ENCODE data around the gene CTBP1. TPM values are rescaled to one million over a fixed set of nuclear protein-coding genes. Genes with fewer than 3 reads are reported as not detected.

Gene CTBP1
- polyA plus RNA-seq, 5 donors, result 81.1 to 178 (median 115) TPM

DNA sequence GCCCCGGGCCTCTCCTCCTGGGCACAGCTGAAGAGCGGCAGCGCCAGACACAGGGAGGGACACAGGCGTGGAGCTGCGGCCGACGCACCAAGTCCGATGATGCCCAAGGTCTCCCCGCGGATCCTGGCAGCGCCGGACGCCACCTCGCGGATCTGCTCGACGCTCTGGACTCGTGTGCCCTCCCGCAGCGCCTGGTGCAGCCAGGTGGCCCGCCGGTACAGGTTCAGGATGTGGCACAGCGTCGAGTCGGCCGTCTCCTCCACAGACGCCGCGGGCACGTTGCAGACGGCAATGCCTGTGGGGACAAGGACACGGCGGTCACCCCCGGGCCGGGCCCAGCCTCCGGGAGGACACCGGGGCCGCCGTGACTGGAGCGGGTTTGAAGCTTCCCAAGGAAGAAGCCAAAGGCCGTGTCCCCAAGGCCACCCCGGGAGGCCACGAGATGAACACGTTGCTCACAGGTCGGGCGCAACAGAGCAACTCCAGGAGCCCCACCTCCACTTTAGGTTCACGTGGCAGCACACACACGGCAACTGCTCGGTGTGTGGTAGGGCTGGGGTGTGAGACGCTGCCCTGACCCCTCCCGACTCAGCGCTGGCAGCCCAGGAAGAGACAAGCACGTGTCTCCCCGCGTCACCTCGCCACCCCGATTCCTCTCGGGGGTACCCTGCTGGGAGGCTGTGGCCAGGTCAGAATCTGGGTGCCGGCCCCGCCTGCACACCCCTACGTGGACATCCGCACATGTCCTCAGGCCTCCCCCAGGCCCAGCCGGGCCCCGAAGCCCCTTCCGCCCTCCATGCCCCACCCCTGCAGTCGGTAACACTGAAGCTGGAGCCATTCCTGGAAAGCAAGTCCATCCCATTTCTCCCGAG is 23.4 kb downstream of the CTBP1 start:
- DNase-seq, result no peak

DNA sequence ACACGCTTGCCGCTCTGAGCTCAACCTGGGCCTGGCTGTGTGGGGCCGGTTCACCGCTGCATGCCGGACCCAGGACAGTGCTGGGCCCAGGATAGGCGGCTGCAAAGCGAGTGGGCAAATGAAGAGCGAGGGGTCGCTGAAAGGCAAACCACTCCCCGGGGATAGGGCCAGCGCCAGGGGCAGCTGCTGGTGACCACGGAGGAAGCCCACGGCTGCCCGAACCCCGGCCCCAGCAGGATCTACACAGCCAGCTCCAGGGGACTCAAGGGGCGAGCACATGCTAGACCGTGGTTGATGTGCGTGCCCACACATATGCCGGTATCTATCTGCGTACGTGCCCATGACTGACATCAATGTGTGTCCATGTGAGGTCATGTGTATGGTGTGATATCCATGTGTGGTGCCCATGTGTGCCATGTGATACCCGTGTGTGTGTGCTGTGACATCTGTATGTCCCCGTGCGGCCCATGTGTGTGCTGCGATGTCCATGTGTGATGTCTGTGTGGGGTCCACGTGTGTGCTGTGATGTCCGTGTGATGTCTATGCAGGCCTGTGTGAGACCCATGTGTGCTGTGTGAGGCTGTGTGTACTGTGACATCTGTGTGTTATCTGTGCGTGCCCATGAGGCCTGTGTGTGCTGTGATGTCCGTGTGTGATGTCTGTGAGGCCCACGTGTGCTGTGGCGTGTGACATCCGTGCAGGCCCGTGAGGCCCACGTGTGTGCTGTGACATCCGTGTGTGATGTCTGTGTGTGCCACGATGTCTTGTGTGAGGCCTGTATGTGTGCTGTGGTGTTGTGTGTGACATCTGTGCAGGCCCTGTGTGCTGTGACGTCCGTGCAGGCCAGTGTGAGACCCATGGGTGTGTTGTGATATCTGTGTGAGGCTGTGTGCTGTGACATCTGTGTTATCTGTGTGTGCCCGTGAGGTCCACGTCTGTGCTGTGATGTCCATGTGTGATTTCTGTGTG is 24.8 kb downstream of the CTBP1 start:
- no peak for DNase-seq

GRCh38 chr4:1222938-1223690 is 25.8 kb downstream of the CTBP1 start:
- no peak for DNase-seq

DNA sequence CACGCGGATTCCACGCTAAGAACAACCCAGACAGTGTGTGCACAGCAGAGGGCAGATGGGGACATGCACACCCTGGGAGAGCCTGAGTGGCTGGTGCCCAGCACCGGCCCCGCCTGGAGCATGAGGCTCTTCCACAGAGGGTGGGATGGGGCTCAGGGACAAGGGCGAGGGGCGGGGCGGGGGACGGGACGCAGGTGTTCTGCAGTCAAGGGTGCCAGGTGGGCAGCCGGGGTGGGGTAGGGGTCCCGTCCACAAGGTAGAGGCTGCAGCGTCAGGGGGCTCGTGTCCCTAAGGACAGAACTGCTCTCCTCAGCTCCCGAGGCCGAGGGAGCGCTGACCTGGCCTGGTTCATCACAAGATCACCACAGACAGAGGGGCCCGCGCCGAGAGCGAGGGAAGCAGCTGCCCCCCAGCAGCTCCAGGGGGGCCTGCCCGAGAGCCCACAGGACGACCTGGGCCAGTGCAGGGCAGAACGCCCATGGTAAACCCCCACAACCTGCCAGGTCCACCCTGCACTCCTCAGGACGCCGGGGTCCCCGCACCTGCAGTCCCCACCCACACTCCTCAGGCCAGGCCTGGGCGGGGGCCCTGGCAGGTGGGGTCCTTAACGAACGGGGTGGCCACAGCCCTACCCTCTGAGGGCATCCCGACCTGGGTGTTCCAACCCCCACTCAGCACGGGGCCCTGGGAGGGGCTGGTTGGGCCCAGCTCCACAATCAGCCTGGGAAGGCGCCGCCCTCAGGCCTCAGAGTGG is 26.7 kb downstream of the CTBP1 start:
- DNase-seq, result no peak

DNA sequence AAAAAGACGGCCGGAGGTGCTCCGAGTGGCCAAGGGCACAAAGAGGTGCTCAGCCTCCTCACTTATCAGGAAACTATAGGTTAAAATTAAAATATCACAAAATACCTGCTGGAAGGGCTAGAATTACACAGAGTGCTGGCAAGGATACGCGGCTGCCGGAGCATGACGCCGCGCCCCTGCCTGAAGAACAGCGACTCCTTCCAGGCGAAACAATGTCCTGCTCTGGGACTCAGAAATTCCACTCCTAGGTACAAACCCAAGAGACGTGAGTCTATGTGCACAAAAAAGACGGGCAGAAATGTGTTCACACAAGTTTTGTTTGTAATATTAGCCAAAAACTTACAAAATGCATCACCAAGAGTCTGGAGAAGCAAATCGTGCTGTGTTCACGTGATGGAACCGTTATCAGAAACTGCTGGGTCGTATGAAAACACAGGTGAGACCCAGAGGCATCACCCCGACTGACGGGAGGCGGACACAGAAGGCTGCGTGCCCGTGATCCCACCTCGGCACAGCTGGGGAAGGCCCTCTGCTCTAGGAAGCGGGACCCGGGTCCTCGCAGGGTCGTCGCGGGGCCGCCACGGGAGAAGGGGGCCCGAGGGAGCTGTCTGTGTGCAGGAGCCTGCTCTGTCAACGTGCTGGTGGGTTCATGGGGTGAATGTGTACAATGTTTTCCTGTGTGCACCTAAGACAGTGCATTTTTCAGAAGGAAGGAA is 27.6 kb downstream of the CTBP1 start:
- DNase-seq, result no peak

GRCh38 chr4:1220566-1220965 is 28.4 kb downstream of the CTBP1 start:
- no peak for DNase-seq

DNA sequence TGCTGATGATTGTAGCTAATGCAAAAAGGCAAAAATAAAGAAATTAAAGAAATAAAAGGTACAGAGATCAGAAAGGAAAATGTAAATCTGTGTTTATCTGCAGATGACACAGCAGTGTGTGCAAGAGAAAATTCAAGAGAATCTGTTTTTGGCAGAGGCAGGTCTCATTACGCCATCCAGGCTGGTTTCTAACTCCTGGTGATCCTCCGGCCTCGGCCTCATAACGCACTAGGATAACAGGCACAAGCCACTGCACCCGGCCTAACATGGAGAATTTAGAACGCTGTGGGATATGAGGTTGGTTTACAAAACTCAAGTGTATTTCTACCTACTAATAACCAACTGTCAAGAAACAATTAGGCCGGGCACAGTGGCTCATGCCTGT is 29.4 kb downstream of the CTBP1 start:
- DNase-seq, result no peak

DNA sequence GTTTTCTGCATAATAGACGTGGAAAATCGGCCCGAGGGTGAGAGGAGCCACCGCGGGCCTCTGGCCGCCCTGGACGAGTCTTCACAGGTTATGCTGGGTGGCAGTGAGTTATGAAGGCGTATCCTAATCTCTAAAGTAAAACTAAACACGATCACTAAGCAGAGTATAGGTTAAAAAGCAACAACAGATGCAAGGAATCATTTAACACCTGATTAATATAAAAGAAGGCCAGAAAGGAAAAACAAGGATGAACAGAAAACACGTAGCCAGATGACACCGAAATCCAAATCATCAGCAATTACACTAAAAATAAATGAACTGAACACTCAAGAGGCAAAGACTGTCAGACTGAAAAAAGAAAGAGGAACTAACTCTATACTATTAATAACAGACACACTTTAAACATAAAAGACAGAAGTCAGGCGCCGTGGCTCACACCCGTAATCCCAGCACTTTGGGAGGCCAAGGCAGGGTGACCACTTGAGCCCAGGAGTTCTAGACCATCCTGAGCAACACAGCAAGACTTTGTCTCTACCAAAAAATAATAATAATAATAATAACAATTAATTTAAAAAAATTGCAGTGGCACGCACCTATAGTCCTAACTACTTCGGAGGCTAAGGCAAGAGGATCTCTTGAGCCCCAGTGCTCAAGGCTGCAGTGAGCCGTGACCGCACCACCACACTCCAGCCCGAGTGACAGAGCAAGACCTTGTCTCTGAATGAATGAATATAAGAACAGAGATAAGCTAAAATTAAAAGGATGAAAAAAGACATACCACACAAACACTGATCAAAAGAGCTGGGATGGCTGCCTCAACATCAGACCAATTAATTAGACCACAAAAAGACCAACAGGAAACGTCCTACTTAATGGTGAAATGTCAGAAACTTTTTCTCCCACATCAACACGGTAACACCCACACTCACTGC is 30.0 kb downstream of the CTBP1 start:
- no peak for DNase-seq

DNA sequence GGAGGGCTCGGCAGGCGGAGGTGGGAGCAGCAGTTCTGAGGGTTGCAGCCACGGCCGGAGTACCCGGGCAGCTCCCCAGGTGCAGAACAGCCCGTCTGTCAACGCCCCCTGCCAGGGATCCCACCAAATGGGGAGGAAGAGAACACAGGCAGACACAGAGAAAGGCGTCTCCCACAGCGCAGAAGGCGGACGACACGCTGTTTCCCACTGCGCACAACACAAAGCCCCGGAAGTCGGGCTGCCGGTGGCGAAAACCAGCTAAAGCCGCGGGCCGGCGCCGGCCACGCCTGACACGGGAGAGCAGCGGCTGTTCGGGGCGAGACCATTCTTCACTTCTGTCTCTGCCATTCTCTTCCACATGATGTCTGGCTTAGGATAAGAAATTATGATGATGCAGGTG is 31.6 kb downstream of the CTBP1 start:
- no peak for DNase-seq

GRCh38 chr4:1216869-1217294 is 32.0 kb downstream of the CTBP1 start:
- DNase-seq, result no peak

GRCh38 chr4:1216076-1216614 is 32.8 kb downstream of the CTBP1 start:
- no peak for DNase-seq

- DNase-seq, result no peak
Observed at GRCh38 chr4:1215141-1216075, 33.5 kb downstream of the CTBP1 start.

DNA sequence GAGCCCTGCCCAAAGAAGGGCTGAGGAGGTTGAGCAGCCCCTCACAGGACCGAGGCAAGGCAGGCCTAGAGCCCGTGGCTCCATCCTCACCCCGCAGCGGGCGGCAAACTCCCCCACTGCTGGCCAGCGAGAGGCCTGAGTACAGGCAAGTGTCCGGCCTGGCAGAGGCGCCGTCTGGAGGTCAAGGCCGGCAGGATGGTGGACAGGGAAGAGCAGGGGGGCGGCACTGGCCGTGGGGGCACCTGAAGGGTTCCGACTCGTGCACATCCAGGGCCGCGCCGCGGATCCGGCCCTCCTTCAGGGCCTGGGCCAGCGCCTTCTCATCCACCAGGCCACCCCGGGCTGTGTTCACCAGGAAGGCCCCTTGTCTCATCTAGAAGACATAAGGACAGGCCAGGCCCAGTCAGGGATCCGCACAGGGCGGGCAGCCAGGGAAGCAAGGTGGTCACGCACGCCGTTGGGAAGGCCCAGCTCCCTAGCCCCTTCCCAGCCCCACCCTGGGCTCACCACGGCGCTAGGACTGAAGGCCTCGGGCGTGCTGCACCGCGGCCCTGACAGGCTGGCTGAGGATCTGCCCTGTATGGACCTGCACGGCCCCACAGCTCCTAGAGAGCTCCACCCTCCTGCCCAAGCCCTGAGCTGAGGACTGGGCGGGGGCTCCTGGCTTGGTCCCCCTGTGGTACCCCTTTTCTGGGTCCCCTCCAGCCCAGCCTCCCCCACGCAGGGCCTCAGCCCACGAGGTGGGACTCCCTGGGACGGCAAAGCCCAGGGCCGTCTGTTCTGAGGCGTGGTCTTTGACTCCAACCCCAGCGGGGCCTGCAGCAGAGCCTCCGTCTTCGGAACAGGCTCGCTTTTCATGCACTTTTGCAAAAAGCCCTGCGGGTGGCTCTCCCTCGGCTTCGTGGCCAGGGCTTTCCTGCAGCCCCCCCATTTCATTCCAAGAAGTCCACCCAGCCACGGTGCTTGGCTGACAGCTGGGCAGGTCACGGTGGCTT is 34.5 kb downstream of the CTBP1 start:
- DNase-seq, result no peak

DNA sequence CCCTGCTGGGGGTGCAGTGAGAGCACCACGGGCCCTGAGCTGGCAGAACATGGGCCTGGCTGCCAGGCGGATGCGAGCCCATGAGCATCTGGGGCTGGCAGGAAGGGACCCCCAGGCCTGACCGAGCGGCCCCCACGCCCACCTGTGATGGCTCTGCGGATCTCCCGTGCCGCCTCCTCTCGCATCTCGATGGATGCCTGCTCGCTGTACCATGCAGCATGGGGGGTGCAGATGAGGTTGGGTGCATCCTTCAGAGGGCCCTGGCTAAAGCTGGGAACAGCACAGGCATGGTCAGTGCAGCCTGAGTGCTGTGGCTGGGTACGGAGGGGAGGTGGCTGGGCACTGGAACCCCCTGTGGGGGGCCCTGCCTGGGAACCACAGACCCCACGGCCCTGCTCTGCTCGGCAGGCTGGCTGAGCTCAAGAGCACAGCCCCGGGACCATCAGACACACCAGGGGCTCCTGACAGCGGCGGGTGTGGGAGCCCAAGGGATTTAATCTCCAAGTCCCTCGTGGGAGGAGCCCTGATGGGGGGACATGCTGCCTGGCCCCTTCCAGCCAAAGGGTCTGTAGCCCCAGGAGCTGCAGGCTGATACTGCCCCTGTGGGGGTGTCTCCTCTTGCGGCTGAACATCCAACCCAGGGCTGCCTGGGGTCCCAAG is 35.5 kb downstream of the CTBP1 start:
- no peak for DNase-seq

DNA sequence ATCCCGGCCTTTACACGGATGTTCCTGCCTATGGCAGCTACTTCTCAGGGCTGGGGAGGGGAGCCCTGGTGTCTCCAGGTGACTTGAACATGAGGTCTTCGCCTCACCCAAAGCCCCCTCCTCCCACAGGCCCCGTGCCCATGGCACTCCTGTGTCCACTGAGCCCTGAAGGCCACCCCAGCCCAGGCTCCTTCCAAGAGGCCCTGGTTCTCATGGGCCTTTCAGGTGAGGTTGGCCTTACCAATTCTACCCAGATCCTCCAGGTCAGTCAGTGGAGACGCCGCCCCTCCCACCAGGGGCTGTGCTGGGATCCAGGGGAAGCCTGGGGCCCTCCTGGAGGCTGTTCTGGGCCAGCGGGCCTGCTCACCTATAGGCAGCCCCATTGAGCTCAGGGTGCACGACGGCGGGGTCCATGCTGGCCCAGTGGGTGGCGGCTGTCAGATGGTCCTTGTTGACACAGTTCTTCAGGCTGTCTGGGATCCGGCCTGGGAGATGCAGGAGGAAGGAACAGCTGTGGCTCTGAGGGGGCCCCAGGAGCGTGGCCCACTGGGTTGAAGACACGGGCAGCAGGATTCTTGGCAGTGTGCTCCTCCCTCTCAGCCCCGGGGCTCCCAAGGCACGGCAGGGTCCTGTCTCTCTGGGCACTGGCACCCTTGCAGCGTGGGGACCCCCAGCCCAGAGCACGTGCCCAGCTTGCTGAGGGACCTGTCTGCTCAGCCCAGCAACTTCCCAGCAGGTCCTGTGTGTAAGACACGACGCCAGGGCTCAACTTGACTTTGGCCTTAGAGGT is 36.2 kb downstream of the CTBP1 start:
- DNase-seq, result no peak

Measured in right lung (tissue), 5 donors.